Measurements from ENCODE around the gene MYL6.

The MYL6 gene

GRCh38 chr12:56172839-56173238 is 14.7 kb downstream of the MYL6 start:
- Histone ChIP-seq H3K4me3 (ENCODE audit: low read depth, low read length) (no peak overlapping the region), H3K36me3 (ENCODE audit: control insufficient read depth in 2 of 2, insufficient read depth in 1 of 2, low read length in 2 of 2) (peaks cover 68 to 87% of the 10 kb centered on the region in 2 experiments), H3K27ac (ENCODE audit: extremely low read depth, low read depth, low read length) (no peak overlapping the region), H3K9me3 (ENCODE audit: control insufficient read depth, insufficient read depth, low read depth, low read length) (no peaks in the 10 kb centered on the region), H3K4me1 (ENCODE audit: control insufficient read depth, insufficient read depth, low read length) (no peaks in the 10 kb centered on the region)
- TF ChIP-seq ZNF157 (tag by site-specific recombination; IDR thresholded peaks at IDR 0.05) = no peak
- no peak for TF ChIP-seq ZIC2 (tag by site-specific recombination; IDR thresholded peaks at IDR 0.05)
- no peak for TF ChIP-seq KLF8 (tag by site-specific recombination; IDR thresholded peaks at IDR 0.05)
- TF ChIP-seq ZBTB20 (tag by site-specific recombination; IDR thresholded peaks at IDR 0.05) = no peak
- no peak for TF ChIP-seq ZNF324 (tag by site-specific recombination; IDR thresholded peaks at IDR 0.05)
- no peak for TF ChIP-seq ZNF221 (tag by site-specific recombination; IDR thresholded peaks at IDR 0.05; ENCODE audit: borderline replicate concordance)
- no peak for TF ChIP-seq ZNF404 (tag by site-specific recombination; IDR thresholded peaks at IDR 0.05)
- TF ChIP-seq GFI1B (tag by site-specific recombination; IDR thresholded peaks at IDR 0.05) = no peak
- TF ChIP-seq MZF1 (tag by site-specific recombination; IDR thresholded peaks at IDR 0.05; ENCODE audit: borderline replicate concordance) = no peak
- TF ChIP-seq TRIM28 (IDR thresholded peaks at IDR 0.05; ENCODE audit: borderline replicate concordance, low read length) = no peak
- TF ChIP-seq ZNF423 (tag by site-specific recombination; IDR thresholded peaks at IDR 0.05) = no peak
- TF ChIP-seq ZBTB26 (tag by site-specific recombination; optimal IDR thresholded peaks at IDR 0.05) = no peak
- no peak for TF ChIP-seq SP3 (tag by site-specific recombination; IDR thresholded peaks at IDR 0.05)
- no peak for TF ChIP-seq ZNF37A (tag by site-specific recombination; IDR thresholded peaks at IDR 0.05)
- TF ChIP-seq ZNF792 (tag by site-specific recombination; IDR thresholded peaks at IDR 0.05) = no peak
- POLR2A ChIA-PET = interaction anchor here (1.0 kb wide), 2 partner anchors 10 to 45 kb away, joined by 3 read pairs; partner anchors contain the start of gene ESYT1
- CTCF ChIA-PET = interaction anchor here (1.1 kb wide), 1 partner anchor 17 kb away, joined by 4 read pairs; the partner anchor contains the start of gene SMARCC2

GRCh38 chr12:56178347-56178746 is 20.2 kb downstream of the MYL6 start:
- ChIA-PET CTCF (interaction anchor here (0.6 to 4.5 kb wide), 2 partner anchors 10 to 441 kb away, joined by 3 to 32 read pairs; partner anchors contain the start of gene SMARCC2), POLR2A (interaction anchor here (2.9 kb wide), 1 partner anchor 11 kb away, joined by 8 read pairs; the partner anchor contains the start of gene SMARCC2)
- Histone ChIP-seq H3K36me3 (ENCODE audit: control insufficient read depth in 2 of 2, insufficient read depth in 1 of 2, low read length in 2 of 2) (peaks cover 83 to 88% of the 10 kb centered on the region in 2 experiments), H3K27ac (ENCODE audit: extremely low read depth, low read depth, low read length) (no peak overlapping the region), H3K4me3 (ENCODE audit: low read depth, low read length) (no peak overlapping the region), H3K9me3 (ENCODE audit: control insufficient read depth, insufficient read depth, low read depth, low read length) (no peaks in the 10 kb centered on the region), H3K4me1 (ENCODE audit: control insufficient read depth, insufficient read depth, low read length) (no peaks in the 10 kb centered on the region)
- TF ChIP-seq GLIS1 (tag by site-specific recombination; IDR thresholded peaks at IDR 0.05) = no peak
- no peak for TF ChIP-seq PRDM2 (tag by site-specific recombination; IDR thresholded peaks at IDR 0.05; ENCODE audit: borderline replicate concordance)
- no peak for TF ChIP-seq PATZ1 (tag by site-specific recombination; IDR thresholded peaks at IDR 0.05)
- no peak for TF ChIP-seq ZNF530 (tag by site-specific recombination; IDR thresholded peaks at IDR 0.05; ENCODE audit: low read depth)
- no peak for TF ChIP-seq ZNF19 (tag by site-specific recombination; IDR thresholded peaks at IDR 0.05; ENCODE audit: low read depth)
- no peak for TF ChIP-seq ZNF302 (tag by site-specific recombination; IDR thresholded peaks at IDR 0.05; ENCODE audit: low read depth)
- TF ChIP-seq TCF7L2 (IDR thresholded peaks at IDR 0.05; ENCODE audit: borderline replicate concordance, low read depth, low read length) = no peak
- no peak for TF ChIP-seq ZNF24 (tag by site-specific recombination; IDR thresholded peaks at IDR 0.05)
- no peak for TF ChIP-seq ZBTB44 (tag by site-specific recombination; IDR thresholded peaks at IDR 0.05)
- no peak for TF ChIP-seq ZNF600 (tag by site-specific recombination; IDR thresholded peaks at IDR 0.05)
- TF ChIP-seq ZNF626 (tag by site-specific recombination; IDR thresholded peaks at IDR 0.05) = no peak
